ENCODE data around the gene FHIT.

GRCh38 chr3:61194892-61195538 is 56.2 kb downstream of the FHIT start:
- TF ChIP-seq POLR2A (IDR thresholded peaks at IDR 0.05) (no peak), CTCF (IDR thresholded peaks at IDR 0.05) (no peak)
